GM18858 (cell line): Measurements from ENCODE around the gene SMARCC1.
A peak's percentile ranks its signal among the peaks of the same experiment; 100 is the strongest.
"Not testable (repeated sequence)": the region's sequence is repeated elsewhere in the genome, so short reads cannot be mapped to it uniquely, and the experiment has no call there.

Experiments
- ATAC-seq: cut with Tn5 transposase; IDR thresholded peaks from one replicate; pipeline ENCODE4 v1.9.1; 2021; ENCODE audit not compliant: unreplicated experiment

Gene SMARCC1

DNA sequence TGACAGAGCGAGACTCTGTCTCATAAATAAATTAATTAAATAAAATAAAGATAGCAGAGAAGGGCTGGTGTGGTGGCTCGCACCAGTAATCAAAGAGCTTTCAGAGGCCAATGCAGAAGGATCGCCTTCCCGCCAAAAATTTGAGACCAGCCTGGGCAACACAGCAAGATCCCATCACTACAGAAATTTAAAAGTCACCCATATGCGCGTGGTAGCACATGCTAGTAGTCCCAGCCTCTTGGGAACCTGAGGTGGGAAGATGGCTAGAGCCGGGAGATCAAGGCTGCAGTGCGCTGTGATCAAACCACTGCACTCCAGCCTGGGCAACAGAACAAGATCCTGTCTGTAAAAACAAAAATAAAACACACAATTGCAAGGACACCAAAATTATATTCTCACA lies 9.6 kb downstream of the SMARCC1 start:
- no peak for ATAC-seq

DNA sequence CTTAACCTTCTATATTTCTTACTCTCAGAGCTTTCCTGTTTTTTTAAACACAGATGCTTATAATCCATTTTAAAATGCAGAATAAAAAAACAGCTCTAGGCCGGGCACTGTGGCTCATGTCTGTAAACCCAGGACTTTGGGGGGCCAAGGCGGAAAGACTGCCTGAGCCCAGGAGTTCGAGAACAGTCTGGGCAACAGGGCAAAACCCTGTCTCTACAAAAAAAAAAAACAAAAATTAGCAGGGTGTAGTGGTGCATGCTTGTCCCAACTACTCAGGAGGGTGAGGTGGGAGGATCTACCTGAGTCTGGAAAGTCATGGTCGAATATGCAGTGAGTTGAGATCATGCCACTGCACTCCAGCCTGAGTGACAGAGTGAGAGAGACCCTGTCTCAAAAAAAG lies 15.5 kb downstream of the SMARCC1 start:
- ATAC-seq, result no peak

DNA sequence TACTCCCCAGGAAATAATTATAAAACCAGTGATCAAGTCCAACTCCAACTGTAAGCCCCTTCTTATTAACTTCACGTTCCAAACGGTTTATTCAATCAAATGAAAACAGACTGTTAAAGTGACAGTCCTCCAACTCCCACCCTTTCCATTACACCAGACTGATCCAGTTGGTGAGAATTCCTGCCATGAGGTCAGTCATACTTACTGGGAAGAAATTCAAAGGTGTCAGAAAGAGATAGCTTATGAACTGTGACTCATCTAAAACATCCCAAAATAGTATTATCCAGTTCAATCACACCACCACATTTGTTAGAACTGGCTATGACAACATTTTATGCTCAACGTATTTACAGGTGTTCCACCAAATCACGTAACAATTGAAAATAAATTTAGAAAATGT lies 19.5 kb downstream of the SMARCC1 start:
- no peak for ATAC-seq

DNA sequence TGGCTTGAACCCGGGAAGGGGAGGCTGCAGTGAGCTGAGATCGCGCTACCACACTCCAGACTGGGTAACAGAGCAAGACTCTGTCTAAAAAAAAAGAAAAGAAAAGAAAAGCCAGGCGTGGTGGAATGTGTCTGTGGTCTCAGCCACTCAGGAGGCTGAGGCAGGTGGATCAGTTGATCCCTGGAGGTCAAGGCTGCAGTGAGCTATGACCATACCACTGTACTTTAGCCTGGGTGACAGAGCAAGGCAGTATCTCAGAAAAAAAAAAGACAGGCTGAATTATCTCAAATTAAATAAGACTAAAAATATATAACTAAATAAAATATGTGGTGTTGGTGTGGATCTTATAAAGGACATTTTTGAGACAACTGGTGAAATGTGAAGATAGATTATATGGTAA lies 20.6 kb downstream of the SMARCC1 start:
- ATAC-seq, result no peak

DNA sequence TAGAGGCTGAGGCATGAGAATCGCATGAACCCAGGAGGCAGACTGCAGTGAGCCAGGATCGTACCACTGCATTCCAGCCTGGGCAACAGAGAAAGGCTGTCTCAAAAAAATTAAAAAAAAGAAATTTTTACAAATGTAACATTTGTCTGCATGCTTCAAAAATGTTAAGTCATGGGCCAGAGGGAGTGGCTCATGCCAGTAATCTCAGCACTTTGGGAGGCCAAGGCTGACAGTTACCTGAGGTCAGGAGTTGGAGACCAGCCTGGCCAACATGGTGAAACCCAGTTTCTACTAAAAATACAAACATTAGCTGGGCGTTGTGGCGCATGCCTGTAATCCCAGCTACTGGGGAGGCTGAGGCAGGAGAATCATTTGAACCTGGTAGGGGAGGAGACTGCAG lies 21.5 kb downstream of the SMARCC1 start:
- ATAC-seq, result not testable (repeated sequence)

DNA sequence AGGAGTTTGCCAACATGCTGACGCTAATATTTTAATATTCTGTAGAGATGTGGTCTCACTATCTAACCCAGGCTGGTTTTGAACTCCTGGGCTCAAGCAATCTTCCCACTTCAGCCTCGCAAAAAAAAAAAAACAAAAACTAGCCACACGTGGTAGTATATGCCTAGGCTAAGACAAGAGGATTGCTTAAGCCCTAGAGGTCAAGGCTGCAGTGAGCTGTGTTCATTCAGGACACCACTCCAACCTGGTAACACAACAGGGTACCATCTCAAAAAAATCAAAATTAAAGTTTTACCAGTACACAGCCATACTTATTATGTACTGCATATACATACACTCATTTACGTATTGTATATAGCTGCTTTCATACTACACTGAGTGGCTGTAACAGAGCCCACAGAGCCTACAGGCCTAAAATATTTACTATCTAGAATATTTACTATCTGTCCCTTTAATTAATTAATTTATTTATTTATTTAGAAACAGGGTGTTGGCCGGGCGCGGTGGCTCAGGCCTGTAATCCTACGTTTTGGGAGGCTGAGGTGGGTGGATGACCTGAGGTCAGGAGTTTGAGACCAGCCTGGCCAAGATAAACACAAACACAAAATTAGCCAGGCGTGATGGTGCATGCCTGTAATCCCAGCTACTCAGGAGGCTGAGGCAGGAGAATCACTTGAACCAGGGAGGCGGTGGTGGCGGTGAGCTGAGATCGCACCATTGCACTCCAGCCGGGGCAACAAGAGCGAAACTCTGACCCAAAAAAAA lies 23.2 kb downstream of the SMARCC1 start:
- no peak for ATAC-seq

DNA sequence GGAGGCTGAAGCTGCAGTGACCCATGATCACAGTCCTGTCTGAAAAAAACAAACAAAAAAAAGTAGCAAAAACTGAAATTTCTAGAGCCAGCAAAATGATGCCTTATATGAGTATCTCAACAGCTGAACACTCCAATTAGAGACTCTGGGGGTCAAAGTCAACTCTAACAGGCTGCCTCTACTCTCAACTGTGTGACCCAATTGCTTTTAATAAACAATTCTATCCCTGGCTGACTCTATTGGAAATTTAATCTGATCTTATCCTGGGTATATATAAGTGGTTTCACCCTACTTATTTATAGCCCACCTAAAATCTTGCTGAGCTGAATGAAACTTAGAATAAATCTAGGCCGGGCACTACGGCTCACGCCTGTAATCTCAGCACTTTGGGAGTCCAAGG lies 29.0 kb downstream of the SMARCC1 start:
- no peak for ATAC-seq

DNA sequence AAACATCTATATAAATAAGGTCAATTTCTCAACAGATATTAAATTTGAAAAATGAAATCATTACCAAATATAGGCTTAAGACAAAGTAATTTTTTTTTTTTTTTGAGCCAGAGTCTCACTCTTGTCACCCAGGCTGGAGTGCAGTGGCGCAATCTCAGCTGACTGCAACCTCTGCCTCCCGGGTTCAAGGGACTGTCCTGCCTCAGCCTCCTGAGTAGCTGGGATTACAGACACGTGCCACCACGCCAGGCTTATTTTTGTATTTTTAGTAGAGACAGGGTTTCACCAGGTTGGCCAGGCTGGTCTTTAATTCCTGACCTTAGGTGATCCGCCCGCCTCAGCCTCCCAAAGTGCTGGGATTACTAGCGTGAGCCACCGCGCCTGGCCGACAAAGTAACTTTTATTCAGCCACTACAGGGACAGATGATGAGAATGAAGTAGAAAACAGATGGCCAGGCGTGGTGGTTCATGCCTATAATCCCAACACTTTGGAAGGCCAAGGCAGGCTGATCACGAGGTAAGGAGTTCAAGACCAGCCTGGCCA lies 30.8 kb downstream of the SMARCC1 start:
- not testable (repeated sequence) for ATAC-seq

DNA sequence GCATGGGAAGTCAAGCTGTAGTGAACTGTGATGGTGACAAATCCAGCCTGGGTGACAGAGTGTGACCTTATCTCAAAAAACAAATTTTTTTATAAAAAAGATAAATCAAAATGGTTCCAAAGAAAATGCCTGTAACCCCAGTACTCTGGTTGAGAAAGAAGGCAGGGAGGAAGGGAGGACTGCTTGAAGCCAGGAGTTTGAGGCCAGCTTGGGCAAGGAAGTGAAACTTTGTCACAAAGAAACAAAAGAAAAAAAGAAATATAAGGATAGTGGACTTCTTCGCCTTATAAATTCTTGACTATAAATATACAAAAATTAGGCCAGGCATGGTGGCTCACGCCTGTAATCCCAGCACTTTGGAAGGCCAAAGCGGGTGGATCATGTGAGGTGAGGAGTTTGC lies 34.1 kb downstream of the SMARCC1 start:
- ATAC-seq, result no peak

DNA sequence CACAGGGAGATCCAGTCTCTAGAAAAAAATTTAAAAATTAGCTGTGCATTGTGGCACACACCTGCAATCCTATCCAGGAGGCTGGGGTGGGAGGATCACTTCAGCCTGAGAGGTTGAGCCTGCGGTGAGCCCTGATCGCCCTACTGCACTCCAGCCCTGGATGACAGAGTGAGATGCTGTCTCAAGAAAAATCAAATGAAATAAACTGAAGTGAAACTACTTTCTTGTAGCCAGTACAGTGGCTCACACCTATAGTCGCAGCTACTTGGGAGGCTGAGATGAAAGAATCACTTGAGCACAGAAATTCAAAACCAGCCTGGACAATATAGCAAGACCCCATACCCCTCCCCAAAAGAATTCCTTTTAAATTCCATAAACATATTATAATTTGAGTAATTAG lies 35.4 kb downstream of the SMARCC1 start:
- no peak for ATAC-seq

DNA sequence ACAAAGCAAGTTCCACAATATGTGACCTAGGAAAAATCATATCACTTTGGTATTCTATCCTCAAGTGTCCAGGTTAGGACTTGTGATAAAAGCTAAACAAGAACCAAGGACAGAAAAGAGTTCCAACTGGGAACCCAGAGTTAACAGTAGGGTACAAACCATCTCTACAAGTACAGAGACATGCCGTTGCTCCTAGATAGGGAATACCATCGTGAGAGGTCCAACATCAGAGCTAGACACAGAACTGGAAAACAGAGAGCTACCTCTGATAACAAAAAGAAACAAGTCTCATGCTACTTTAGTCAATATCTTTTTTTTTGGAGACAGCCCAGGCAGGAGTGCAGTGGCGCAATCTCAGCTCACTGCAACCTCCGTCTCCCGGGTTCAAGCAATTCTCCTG lies 37.8 kb downstream of the SMARCC1 start:
- no peak for ATAC-seq

DNA sequence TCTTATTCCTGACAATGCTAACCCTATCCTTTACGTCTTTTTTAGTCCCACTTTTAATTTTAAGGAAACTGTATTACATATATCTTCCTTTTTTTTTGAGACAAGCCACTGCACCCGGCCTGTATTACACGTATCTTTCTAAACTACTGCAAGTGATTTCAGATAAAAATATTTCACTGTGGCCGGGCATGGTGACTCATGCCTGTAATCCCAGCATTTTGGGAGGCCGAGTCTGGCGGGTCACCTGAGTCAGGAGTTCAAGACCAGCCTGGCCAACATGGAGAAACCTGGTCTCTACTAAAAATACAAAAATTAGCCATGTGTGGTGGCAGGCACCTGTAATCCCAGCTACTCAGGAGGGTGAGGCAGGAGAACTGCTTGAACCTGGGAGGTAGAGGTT lies 38.3 kb downstream of the SMARCC1 start:
- not testable (repeated sequence) for ATAC-seq

DNA sequence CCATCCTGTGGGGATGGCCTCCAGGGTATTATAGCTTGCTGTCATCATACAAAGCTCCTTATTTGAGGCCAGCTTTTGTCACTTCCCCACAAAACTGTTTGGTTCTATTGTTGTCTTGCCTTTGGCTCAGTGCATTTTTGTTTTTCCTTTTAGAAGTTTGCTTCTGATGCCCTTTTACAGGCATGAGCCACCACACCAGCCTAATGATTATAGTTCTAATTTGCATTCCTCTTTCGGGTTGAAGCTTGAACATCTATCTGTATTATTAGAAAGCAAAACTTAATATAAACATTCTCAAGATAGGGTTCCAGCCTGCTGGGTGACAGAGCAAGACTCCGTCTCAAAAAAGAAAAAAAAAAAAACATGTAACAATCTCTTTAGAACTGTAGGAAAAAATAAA lies 39.8 kb downstream of the SMARCC1 start:
- peak; percentile 58 for ATAC-seq

DNA sequence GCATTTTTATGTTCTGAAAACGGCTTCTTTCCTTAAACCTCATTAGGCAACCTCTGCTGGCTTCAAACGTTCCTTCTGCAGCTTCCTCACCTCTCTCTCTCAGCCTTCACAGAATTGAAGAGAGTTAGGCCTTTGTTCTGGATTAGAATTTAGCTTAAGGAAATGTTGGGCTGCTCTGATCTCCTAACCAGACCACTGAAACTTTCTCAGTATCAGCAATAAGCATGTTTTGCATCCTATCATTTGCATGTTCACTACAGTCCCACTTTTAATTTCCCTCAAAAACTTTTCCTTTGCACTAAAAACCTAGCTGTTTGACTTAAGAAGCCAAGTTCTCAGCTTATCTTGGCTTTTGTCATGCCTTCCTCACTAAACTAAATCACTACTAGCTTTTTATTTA lies 49.5 kb downstream of the SMARCC1 start:
- no peak for ATAC-seq

DNA sequence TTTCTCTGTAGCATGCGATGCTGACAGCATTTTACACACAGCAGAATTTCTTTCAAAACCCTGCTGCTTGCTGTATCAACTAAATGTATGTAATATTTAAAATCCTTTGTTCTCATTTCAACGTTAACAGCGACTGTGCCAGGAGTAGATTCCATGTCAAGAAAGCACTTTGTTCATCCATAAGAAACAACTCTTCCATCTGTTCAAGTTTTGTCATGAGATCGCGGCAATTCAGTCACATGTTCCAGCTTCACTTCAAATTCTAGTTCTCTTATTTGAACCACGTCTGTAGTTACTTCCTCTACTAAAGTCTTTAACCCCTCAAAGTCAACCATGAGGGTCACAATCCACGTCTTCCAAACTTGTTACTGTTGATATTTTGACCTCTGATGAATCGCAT lies 50.6 kb downstream of the SMARCC1 start:
- no peak for ATAC-seq

DNA sequence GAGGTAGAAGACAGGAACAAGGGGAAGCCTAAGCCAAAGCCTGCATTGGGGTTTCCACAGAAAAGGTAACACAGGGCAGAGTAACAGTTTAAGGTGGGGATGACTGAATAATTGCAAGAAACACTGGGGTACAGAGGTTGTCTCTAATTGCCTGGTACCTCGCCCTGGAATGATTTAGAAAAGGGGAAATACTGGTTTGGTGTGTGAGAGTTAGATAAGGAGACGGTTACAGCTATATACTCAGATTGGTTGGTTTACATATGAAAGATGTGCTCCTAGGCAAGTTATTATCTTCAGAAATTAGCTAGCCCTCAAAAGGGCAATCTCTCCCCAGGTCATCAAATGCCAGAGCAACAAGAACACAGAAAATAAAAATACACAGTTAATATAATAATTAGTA lies 58.8 kb downstream of the SMARCC1 start:
- ATAC-seq, result no peak

DNA sequence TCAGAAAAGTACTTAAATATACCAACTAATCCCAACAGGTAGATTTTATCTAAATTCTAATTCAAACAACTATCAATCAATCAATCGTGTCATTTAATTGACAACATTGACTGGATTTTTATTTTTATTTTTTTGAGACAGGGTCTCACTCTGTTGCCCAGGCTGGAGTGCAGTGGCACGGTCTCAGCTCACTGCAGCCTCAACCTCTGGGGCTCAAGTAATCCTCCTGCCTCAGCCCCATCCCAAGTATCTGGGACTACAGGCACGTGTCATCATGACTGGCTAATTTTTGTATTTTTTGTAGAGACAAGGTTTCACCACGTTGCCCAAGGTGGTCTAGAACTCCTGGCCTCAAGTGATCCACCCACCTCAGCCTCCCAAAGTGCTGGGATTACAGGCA lies 64.2 kb downstream of the SMARCC1 start:
- not testable (repeated sequence) for ATAC-seq

DNA sequence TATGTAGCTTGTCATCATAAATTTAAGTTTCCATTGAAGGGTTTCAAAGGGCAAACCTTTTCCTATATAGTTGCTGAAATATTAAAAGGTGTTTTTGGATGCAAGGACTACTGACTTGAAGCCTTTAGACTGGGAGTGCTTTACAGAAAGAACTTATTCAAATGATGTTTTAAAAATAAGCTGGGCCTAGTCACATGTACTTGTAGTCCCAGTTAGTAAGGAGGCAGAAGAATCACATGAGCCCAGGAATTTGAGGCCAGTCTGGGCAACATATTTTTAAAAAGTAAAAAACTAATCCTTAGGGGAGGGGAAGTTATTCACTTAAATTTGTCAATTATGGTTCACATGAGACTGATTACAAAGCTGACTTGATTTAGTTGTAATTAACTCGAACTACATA lies 65.0 kb downstream of the SMARCC1 start:
- no peak for ATAC-seq

DNA sequence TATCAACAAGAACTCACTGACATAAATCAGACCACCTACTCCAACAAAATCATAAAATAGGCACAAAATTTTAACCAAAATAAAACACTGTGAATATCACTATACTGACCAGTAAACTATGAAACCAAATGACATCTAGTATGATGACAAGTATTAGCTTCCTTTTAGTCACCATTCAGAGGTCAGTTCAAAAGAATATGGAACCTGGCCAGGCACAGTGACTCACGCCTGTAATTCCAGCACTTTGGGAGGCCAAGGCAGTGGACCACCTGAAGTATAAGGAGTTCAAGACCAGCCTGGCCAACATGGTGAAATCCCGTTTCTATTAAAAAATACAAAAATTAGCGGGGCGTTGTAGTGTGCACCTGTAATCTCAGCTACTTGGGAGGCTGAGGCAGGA lies 65.8 kb downstream of the SMARCC1 start:
- ATAC-seq, result no peak

DNA sequence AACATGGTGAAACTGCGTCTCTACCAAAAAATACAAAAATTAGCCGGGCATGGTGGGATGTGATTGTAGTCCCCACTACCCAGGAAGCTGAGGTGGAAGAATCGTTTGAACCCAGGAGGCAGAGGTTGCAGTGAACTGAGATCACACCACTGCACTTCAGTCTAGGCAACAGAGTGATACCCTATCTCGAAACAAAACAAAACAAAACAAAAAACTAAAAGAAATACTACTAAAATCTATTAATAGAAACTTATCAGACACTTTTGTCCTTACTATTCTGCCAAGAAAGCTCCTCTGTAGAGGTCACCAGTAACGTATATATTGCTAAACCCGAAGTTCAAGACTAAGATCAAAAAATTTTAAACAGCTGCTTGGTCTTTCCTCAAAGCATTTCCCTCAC lies 67.1 kb downstream of the SMARCC1 start:
- ATAC-seq, result no peak

DNA sequence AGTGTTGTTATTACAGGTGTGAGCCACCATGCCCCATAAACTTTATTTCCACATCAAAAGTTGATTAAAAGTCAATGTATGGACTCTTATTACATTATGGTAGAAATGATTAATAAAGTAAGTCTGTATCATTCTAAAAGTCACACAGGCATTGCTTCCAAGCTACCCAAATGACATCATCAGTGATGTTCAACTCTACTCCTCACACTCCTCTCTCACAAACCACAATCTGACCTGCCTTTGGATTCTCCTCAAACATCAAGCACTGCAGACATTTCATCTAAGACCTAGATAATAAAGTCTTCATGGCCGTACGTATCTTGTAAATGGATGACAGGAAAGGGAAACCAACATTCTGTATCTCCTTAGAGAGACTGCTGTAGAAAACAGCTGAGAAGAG lies 68.0 kb downstream of the SMARCC1 start:
- ATAC-seq, result no peak

DNA sequence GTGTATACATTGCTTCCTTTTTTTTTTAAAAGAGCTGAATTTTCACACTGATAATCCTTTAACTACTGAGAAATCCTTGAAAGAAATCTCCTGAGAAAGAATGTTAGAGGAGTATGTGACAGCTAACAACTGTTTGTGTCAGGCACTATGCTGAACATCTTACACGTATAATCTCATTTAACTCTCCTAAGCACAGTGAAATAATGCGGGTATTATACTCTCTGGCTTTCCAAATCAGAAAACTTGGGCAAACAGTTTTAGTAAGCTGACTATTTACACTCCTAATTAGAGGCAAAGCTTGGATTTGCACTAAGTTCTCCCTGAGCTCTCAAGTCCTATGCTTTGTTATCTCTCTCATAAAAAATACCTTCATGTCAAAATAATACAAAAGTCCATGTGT lies 69.3 kb downstream of the SMARCC1 start:
- ATAC-seq, result no peak

DNA sequence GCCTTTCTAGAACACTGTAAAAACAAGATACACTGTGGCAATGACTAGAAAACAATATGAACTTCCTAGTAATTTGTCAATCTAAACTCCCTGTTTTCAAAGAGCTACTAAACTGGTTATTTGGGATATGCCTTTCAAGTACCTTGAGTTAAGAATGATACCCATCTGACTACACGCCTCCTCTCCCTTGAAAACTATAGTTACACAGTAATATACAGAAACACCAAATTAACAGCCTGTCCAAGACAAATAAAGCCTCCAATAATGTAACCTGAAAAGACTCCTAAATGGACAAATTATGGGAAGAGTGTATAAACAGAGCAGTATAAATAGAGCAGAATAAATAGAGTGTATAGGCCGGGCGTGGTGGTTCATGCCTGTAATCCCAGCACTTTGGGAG lies 70.1 kb downstream of the SMARCC1 start:
- no peak for ATAC-seq
